ENCODE data around the gene CYP3A7. TPM values are rescaled to one million over a fixed set of nuclear protein-coding genes. Genes with fewer than 3 reads are reported as not detected.
"Not testable (repeated sequence)": the region's sequence is repeated elsewhere in the genome, so short reads cannot be mapped to it uniquely, and the experiment has no call there.

Gene CYP3A7
- total and polyA plus RNA-seq, 2 donors from 2014 or later = 0.69 TPM; not detected in 1

DNA sequence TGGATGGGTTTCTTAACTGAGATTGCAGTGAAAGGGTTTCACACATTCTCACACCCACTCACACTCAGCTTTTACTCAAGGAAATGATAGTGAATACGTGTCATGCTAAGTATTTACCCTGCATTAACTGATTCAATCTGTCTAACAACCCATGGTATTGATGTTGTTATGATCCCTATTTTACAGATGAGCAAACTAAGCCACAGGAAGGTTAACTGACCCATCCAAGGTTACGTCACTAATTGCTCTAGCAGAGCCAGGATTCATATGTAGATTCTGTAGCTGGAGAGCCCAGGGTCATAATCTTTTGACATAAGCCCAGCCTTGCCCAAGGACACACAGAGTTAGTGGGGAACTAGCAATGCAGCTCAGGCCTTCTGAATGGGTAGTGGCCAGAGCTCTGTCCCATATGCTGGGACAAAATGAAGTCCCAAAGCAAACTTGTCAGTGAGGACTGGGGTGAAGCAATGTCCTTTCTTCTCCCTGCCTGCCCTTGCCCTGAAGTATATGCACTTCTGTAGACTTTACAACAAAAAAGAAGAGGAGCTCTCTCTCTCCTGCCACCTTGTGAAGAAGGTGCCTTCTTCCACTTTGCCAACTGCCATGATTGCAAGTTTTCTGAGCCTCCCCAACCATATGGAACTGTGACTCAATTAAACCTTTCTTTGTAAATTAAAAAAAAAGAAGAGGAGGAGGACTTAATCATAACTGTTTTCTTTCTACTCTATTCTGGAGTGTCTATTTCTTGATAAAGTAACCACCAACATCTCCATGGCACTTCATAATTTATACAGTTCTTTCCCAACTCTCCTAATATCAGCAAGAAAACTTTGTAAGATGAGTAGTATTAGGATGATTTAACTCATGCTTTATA lies 4.9 kb upstream of the CYP3A7 start:
- Histone ChIP-seq H3K27ac (ENCODE audit: low read depth in 2 of 2, low read length in 2 of 2) (no peak overlapping the region), H3K4me3 (ENCODE audit: low read length in 3 of 3) (no peak overlapping the region), H3K27me3 (ENCODE audit: control insufficient read depth, insufficient read depth, low read length) (no peaks in the 10 kb centered on the region), H3K9ac (ENCODE audit: low read length in 3 of 3) (no peak overlapping the region), H3K4me1 (ENCODE audit: control insufficient read depth in 2 of 3, insufficient read depth in 2 of 3, low read depth in 1 of 3, low read length in 3 of 3) (no peaks in the 10 kb centered on the region), H3K9me3 (ENCODE audit: control insufficient read depth in 2 of 3, insufficient read depth in 1 of 3, low read length in 3 of 3) (no peaks in the 10 kb centered on the region), H3K36me3 (ENCODE audit: control insufficient read depth in 2 of 3, insufficient read depth in 3 of 3, low read length in 3 of 3) (no peaks in the 10 kb centered on the region)
- FAIRE-seq = no peak
- intact Hi-C loops (cut with DNase I) = no loop called here
- TF ChIP-seq, protein P1, sequence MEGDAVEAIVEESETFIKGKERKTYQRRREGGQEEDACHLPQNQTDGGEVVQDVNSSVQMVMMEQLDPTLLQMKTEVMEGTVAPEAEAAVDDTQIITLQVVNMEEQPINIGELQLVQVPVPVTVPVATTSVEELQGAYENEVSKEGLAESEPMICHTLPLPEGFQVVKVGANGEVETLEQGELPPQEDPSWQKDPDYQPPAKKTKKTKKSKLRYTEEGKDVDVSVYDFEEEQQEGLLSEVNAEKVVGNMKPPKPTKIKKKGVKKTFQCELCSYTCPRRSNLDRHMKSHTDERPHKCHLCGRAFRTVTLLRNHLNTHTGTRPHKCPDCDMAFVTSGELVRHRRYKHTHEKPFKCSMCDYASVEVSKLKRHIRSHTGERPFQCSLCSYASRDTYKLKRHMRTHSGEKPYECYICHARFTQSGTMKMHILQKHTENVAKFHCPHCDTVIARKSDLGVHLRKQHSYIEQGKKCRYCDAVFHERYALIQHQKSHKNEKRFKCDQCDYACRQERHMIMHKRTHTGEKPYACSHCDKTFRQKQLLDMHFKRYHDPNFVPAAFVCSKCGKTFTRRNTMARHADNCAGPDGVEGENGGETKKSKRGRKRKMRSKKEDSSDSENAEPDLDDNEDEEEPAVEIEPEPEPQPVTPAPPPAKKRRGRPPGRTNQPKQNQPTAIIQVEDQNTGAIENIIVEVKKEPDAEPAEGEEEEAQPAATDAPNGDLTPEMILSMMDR (IDR thresholded peaks at IDR 0.05; ENCODE audit: borderline replicate concordance, extremely low read depth, insufficient read depth) = no peak
- DNase-seq = no peak

DNA sequence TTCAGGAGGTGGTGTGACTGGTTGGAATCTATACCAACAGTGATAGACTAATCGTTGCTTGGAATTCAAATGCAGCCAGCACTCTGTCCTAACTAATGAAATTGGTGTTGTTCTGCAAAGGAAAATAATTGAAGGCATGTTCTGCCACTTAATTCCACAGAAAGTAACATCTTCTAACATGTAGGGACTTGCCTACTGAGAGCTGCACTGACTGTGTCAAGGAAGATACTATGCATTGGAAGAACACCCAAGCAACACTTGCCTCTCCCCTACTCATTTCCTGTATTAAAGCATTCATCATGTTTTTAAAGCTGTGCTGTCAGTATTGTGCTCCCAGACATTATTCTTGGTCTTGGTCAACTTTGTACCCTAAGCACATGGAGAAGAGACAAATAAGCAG lies 2.7 kb upstream of the CYP3A7 start:
- FAIRE-seq (no peak), DNase-seq (no peak)
- TF ChIP-seq, protein P1 (IDR thresholded peaks at IDR 0.05; ENCODE audit: borderline replicate concordance, extremely low read depth, insufficient read depth) = no peak
- no peaks in the 10 kb centered on the region for H3K4me1 ChIP-seq (ENCODE audit: control insufficient read depth in 2 of 3, insufficient read depth in 2 of 3, low read depth in 1 of 3, low read length in 3 of 3)
- intact Hi-C loops (cut with DNase I) = no loop called here
- no peaks in the 10 kb centered on the region for H3K9me3 ChIP-seq (ENCODE audit: control insufficient read depth in 2 of 3, insufficient read depth in 1 of 3, low read length in 3 of 3)
- H3K9ac ChIP-seq (ENCODE audit: low read length in 3 of 3) = no peak overlapping the region
- no peaks in the 10 kb centered on the region for H3K36me3 ChIP-seq (ENCODE audit: control insufficient read depth in 2 of 3, insufficient read depth in 3 of 3, low read length in 3 of 3)
- H3K4me3 ChIP-seq (ENCODE audit: low read length in 3 of 3) = no peak overlapping the region
- H3K27me3 ChIP-seq (ENCODE audit: control insufficient read depth, insufficient read depth, low read length) = no peaks in the 10 kb centered on the region
- no peak overlapping the region for H3K27ac ChIP-seq (ENCODE audit: low read depth in 2 of 2, low read length in 2 of 2)

DNA sequence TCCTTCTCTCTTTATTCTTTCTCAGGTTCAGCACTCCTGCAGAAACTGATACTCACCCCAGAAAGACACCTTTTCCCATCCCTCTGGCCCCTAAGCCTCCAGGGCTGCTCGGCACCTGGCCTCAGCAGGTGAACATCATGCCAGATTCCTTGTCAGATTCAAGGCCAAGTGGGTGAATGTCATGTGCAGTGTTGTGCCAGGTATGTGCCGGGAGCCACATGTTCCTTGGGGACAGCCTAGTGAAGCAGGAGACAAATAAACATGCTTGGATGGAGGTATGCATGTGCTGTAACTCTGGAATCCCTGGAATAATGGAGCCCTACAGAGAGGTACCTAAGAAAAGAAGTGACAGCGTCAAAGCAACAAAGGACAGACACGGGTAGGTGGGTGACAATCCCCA lies 1.7 kb upstream of the CYP3A7 start:
- H3K27ac ChIP-seq (ENCODE audit: low read depth in 2 of 2, low read length in 2 of 2); FAIRE-seq; H3K9ac ChIP-seq (ENCODE audit: low read length in 3 of 3); intact Hi-C loops (cut with DNase I); H3K4me1 ChIP-seq (ENCODE audit: control insufficient read depth in 2 of 3, insufficient read depth in 2 of 3, low read depth in 1 of 3, low read length in 3 of 3); H3K27me3 ChIP-seq (ENCODE audit: control insufficient read depth, insufficient read depth, low read length); DNase-seq; H3K9me3 ChIP-seq (ENCODE audit: control insufficient read depth in 2 of 3, insufficient read depth in 1 of 3, low read length in 3 of 3); H3K36me3 ChIP-seq (ENCODE audit: control insufficient read depth in 2 of 3, insufficient read depth in 3 of 3, low read length in 3 of 3); H3K4me3 ChIP-seq (ENCODE audit: low read length in 3 of 3): not testable (repeated sequence)

DNA sequence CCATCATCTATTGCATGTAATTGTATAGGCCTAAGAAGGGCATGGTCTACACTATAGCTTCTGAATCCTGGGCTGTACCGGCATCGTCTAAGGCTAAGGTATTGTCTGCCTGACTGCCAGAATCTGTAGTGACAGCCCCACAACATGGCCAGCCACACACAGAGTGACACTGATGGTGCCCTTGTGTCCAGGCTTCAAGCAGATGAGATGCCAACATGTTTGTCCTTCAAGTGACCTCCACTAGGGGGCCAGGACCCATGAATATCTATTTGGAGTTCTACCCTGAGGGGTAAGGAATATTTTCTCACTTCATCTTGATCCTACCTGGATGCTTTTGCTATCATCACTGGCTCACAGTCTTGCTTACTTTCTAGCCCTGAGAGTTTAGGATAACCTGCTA lies 1.5 kb downstream of the CYP3A7 start:
- Histone ChIP-seq H3K4me3 (ENCODE audit: low read length in 3 of 3) (no peak overlapping the region), H3K9ac (ENCODE audit: low read length in 3 of 3) (no peak overlapping the region), H3K36me3 (ENCODE audit: control insufficient read depth in 2 of 3, insufficient read depth in 3 of 3, low read length in 3 of 3) (no peaks in the 10 kb centered on the region), H3K27me3 (ENCODE audit: control insufficient read depth, insufficient read depth, low read length) (no peaks in the 10 kb centered on the region), H3K4me1 (ENCODE audit: control insufficient read depth in 2 of 3, insufficient read depth in 2 of 3, low read depth in 1 of 3, low read length in 3 of 3) (no peaks in the 10 kb centered on the region), H3K9me3 (ENCODE audit: control insufficient read depth in 2 of 3, insufficient read depth in 1 of 3, low read length in 3 of 3) (no peaks in the 10 kb centered on the region), H3K27ac (ENCODE audit: low read depth in 2 of 2, low read length in 2 of 2) (no peak overlapping the region)
- DNase-seq (no peak), FAIRE-seq (no peak)
- TF ChIP-seq, protein P1 (IDR thresholded peaks at IDR 0.05; ENCODE audit: borderline replicate concordance, extremely low read depth, insufficient read depth) = peak; percentile 2
- intact Hi-C loops (cut with DNase I) = no loop called here
